ENCODE measurements around the gene USP44.

DNA sequence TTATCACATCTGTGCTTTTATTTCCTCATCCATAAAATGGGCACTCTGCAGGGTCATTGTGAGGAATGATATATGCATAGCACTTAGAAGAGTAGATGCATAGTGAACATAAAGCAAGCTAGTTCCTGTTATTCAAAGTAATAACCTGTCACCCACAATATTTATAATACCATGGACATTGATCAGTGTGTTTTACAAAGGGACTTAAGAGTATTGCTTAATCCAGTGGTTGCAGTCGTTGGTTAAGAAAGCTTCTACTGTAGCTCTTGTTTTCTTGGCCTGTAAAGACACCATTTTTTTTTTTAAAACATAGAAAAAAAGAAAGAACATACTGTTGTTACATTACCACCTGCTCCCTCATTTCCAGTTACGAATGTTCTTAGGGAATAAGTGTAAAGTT, 64.3 kb downstream of the USP44 start:
- TF ChIP-seq ZNF274 (IDR thresholded peaks at IDR 0.05; ENCODE audit: low read depth, low read length) (no peak), POLR2AphosphoS5 (IDR thresholded peaks at IDR 0.05; ENCODE audit: low read depth, low read length) (no peak), EGR1 (IDR thresholded peaks at IDR 0.05; ENCODE audit: low read depth) (no peak), JUND (IDR thresholded peaks at IDR 0.05) (no peak), CEBPB (IDR thresholded peaks at IDR 0.05; ENCODE audit: low read depth) (no peak), ELF1 (IDR thresholded peaks at IDR 0.05; ENCODE audit: borderline replicate concordance, low read depth) (no peak), TCF7L2 (IDR thresholded peaks at IDR 0.05; ENCODE audit: borderline replicate concordance, extremely low read depth, insufficient read depth, insufficient read length) (no peak), EZH2 (IDR thresholded peaks at IDR 0.05) (no peak)
- TF ChIP-seq, protein P1, sequence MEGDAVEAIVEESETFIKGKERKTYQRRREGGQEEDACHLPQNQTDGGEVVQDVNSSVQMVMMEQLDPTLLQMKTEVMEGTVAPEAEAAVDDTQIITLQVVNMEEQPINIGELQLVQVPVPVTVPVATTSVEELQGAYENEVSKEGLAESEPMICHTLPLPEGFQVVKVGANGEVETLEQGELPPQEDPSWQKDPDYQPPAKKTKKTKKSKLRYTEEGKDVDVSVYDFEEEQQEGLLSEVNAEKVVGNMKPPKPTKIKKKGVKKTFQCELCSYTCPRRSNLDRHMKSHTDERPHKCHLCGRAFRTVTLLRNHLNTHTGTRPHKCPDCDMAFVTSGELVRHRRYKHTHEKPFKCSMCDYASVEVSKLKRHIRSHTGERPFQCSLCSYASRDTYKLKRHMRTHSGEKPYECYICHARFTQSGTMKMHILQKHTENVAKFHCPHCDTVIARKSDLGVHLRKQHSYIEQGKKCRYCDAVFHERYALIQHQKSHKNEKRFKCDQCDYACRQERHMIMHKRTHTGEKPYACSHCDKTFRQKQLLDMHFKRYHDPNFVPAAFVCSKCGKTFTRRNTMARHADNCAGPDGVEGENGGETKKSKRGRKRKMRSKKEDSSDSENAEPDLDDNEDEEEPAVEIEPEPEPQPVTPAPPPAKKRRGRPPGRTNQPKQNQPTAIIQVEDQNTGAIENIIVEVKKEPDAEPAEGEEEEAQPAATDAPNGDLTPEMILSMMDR (IDR thresholded peaks at IDR 0.05 in 2 of 3, conservative IDR thresholded peaks at IDR 0.05 in 1 of 3; ENCODE audit: borderline replicate concordance in 1 of 3, insufficient read depth in 1 of 3, low read depth in 2 of 3, low read length in 2 of 3) = no peak
- TF ChIP-seq, protein P2, sequence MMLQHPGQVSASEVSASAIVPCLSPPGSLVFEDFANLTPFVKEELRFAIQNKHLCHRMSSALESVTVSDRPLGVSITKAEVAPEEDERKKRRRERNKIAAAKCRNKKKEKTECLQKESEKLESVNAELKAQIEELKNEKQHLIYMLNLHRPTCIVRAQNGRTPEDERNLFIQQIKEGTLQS (IDR thresholded peaks at IDR 0.05) = no peak
- TF ChIP-seq, protein P3, sequence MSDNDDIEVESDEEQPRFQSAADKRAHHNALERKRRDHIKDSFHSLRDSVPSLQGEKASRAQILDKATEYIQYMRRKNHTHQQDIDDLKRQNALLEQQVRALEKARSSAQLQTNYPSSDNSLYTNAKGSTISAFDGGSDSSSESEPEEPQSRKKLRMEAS (IDR thresholded peaks at IDR 0.05) = no peak
